ENCODE data around the gene RAB31. TPM values are rescaled to one million over a fixed set of nuclear protein-coding genes. Genes with fewer than 3 reads are reported as not detected.

Gene RAB31
- total and polyA plus RNA-seq, 2 of the 13 experiments (the other 11 are each of a cell fraction or from before 2014, with no cell fraction given): 1.1 to 1.7 TPM

- no peak; the same call in 1 of the 2 replicates for TF ChIP-seq THAP9 (CRISPR knock-in tag; IDR thresholded peaks at IDR 0.05; ENCODE audit: borderline replicate concordance)
- TF ChIP-seq HIVEP1 (CRISPR knock-in tag; IDR thresholded peaks at IDR 0.05): no peak
- no peak for TF ChIP-seq ATF1 (CRISPR knock-in tag; IDR thresholded peaks at IDR 0.05)
- TF ChIP-seq ZNF609 (CRISPR knock-in tag; IDR thresholded peaks at IDR 0.05; ENCODE audit: borderline replicate concordance): peak; percentile 26; the same call in 1 of the 2 replicates
- no peak for TF ChIP-seq EZH2 (conservative IDR thresholded peaks at IDR 0.05; ENCODE audit: low read depth, low read length)
- TF ChIP-seq STAT5B (CRISPR knock-in tag; IDR thresholded peaks at IDR 0.05): no peak
- TF ChIP-seq HOXA7 (CRISPR knock-in tag; IDR thresholded peaks at IDR 0.05): no peak
- TF ChIP-seq ZBTB46 (CRISPR knock-in tag; IDR thresholded peaks at IDR 0.05; ENCODE audit: borderline replicate concordance): no peak
- TF ChIP-seq HNF4A (CRISPR knock-in tag; IDR thresholded peaks at IDR 0.05): peak; percentile 44
- no peak for TF ChIP-seq TGIF2 (CRISPR knock-in tag; IDR thresholded peaks at IDR 0.05)
- no peak for TF ChIP-seq MEIS1 (CRISPR knock-in tag; IDR thresholded peaks at IDR 0.05; ENCODE audit: borderline replicate concordance)
- no peak for TF ChIP-seq CREB1 (IDR thresholded peaks at IDR 0.05)
- TF ChIP-seq CREB1 (CRISPR knock-in tag; IDR thresholded peaks at IDR 0.05): no peak
- no peak for TF ChIP-seq HMGA1 (CRISPR knock-in tag; conservative IDR thresholded peaks at IDR 0.05)
- TF ChIP-seq ZNF468 (CRISPR knock-in tag; IDR thresholded peaks at IDR 0.05): no peak
- TF ChIP-seq NR2F2 (IDR thresholded peaks at IDR 0.05; ENCODE audit: borderline replicate concordance, low read depth): no peak
- TF ChIP-seq HNRNPH1 (optimal IDR thresholded peaks at IDR 0.05; ENCODE audit: low read depth, low read length): no peak
- no peak for TF ChIP-seq PHB2 (IDR thresholded peaks at IDR 0.05; ENCODE audit: partially characterized antibody)
These were observed 33.9 kb downstream of the RAB31 start (continued) for GRCh38 chr18:9741793-9742523.
